DOHH2 (cell line): ENCODE data around the gene FAM25G.

ENCODE experiments used
- H3F3A ChIP-seq: fragments of 200-600 bp; sonication (generic), shearing (Covaris generic); 2 replicates; pipeline ENCODE4 v1.6.0; 2016; ENCODE audit warnings: antibody characterized with exemption, mild to moderate bottlenecking; ENCODE audit not compliant: control insufficient read depth, insufficient read depth
- H3K27ac ChIP-seq: fragments of 200-600 bp; sonication (generic); 2 replicates; pipeline ENCODE4 v1.5.1; 2014; ENCODE audit warnings: low read depth, mild to moderate bottlenecking, low read length, moderate library complexity
- H3K27me3 ChIP-seq: fragments of 200-600 bp; sonication (generic); 2 replicates; pipeline ENCODE4 v1.6.1; 2014; ENCODE audit warnings: mild to moderate bottlenecking, low read length, mixed read lengths; ENCODE audit not compliant: control insufficient read depth
- H3K36me3 ChIP-seq: fragments of 200-600 bp; sonication (generic); 2 replicates; pipeline ENCODE4 v1.6.1; 2014; ENCODE audit warnings: mild to moderate bottlenecking, low read length, moderate library complexity, mixed read lengths; ENCODE audit not compliant: control insufficient read depth
- H3K4me1 ChIP-seq: fragments of 200-600 bp; sonication (generic); 2 replicates; pipeline ENCODE4 v1.6.1; 2014; ENCODE audit warnings: mild to moderate bottlenecking, low read length, mixed read lengths; ENCODE audit not compliant: control insufficient read depth
- H3K4me2 ChIP-seq: fragments of 200-600 bp; sonication (generic); 2 replicates; pipeline ENCODE4 v1.6.0; 2014; ENCODE audit warnings: mild to moderate bottlenecking, low read length, moderate library complexity
- H3K4me3 ChIP-seq: fragments of 200-600 bp; sonication (generic); 2 replicates; pipeline ENCODE4 v1.5.1; 2014; ENCODE audit warnings: mild to moderate bottlenecking, low read length, mixed read lengths
- H3K79me2 ChIP-seq: fragments of 200-600 bp; sonication (generic); 2 replicates; pipeline ENCODE4 v1.6.1; 2014; ENCODE audit warnings: mild to moderate bottlenecking, low read length, mixed read lengths; ENCODE audit not compliant: control insufficient read depth
- H3K9me2 ChIP-seq: fragments of 200-600 bp; sonication (generic); replicated peaks from 2 replicates; pipeline ENCODE4 v1.6.1; 2014; ENCODE audit warnings: mild to moderate bottlenecking, low read length, mixed read lengths; ENCODE audit not compliant: control insufficient read depth
- H3K9me3 ChIP-seq: fragments of 200-600 bp; sonication (generic); 2 replicates; pipeline ENCODE4 v1.6.1; 2014; ENCODE audit warnings: antibody characterized with exemption, low read length, mixed read lengths; ENCODE audit not compliant: control insufficient read depth, insufficient read depth
- H4K20me1 ChIP-seq: fragments of 200-600 bp; sonication (generic); 2 replicates; pipeline ENCODE4 v1.6.0; 2014; ENCODE audit warnings: low read depth, mild to moderate bottlenecking, antibody characterized with exemption, low read length, moderate library complexity; ENCODE audit not compliant: control insufficient read depth, insufficient read depth
- EZH2phosphoT487 ChIP-seq: fragments of 200-600 bp; sonication (generic); IDR thresholded peaks from 2 replicates; pipeline ENCODE4 v1.6.1; 2017; ENCODE audit warnings: borderline replicate concordance, mild to moderate bottlenecking, antibody characterized with exemption, low read length, moderate library complexity, mixed read lengths
- TF ChIP-seq, protein P1 (sequence below): fragments of 200-600 bp; sonication (generic); IDR thresholded peaks from one replicate; pipeline ENCODE4 v1.5.1; 2014; ENCODE audit warnings: antibody characterized with exemption, mild to moderate bottlenecking, low read depth, low read length; ENCODE audit not compliant: poor library complexity, severe bottlenecking

The FAM25G gene

DNA sequence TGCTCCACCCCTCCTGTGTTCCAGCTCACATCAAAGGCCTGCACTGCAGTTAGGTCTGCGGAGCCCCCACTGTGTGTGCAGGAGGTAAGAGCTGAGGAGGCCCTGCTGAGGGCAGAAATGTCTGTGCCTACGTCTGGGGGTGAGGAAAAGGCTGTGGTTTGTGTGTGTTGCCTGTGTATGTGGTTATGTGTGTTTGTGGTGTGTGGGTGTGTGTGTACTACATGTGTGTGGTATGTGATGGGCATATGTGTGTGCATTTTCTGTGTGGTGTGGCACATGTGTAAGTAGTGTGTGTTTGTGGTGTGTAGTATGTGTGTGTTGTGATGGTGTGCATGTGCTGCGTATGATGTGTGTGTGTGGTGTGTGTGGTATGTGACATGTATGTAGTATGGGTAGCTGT is 43.8 kb downstream of the FAM25G start:
- Histone ChIP-seq H3K27me3 (no peaks in the 10 kb centered on the region), H3F3A (no peaks in the 10 kb centered on the region), H3K4me3 (no peak overlapping the region), H3K36me3 (no peaks in the 10 kb centered on the region), H4K20me1 (no peaks in the 10 kb centered on the region), H3K4me2 (no peak overlapping the region), H3K27ac (no peak overlapping the region), H3K4me1 (no peaks in the 10 kb centered on the region), H3K9me3 (no peaks in the 10 kb centered on the region), H3K79me2 (no peaks in the 10 kb centered on the region), H3K9me2 (no peaks in the 10 kb centered on the region)
- TF ChIP-seq EZH2phosphoT487 = no peak
- TF ChIP-seq, protein P1, sequence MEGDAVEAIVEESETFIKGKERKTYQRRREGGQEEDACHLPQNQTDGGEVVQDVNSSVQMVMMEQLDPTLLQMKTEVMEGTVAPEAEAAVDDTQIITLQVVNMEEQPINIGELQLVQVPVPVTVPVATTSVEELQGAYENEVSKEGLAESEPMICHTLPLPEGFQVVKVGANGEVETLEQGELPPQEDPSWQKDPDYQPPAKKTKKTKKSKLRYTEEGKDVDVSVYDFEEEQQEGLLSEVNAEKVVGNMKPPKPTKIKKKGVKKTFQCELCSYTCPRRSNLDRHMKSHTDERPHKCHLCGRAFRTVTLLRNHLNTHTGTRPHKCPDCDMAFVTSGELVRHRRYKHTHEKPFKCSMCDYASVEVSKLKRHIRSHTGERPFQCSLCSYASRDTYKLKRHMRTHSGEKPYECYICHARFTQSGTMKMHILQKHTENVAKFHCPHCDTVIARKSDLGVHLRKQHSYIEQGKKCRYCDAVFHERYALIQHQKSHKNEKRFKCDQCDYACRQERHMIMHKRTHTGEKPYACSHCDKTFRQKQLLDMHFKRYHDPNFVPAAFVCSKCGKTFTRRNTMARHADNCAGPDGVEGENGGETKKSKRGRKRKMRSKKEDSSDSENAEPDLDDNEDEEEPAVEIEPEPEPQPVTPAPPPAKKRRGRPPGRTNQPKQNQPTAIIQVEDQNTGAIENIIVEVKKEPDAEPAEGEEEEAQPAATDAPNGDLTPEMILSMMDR = no peak

DNA sequence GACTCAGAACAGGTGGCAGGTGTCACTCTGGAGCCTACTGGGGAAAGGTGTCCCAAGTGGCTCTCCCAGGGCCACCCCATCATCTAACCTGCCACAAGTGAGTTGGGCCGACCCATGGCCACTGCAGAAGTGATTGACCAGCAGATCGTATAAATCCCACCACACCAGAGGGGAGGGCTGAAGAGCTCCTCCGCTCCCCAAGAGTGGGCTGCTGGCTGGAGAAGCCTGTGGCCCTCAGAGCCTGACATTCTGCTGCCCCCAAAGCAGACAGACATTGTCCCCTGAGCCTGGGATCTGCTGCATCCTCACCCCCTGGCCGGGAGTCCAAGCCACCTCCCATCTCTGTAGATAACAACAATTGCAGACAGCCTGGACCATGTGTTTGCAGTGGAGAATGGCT is 44.3 kb downstream of the FAM25G start:
- no peaks in the 10 kb centered on the region for H3K27me3 ChIP-seq
- H3K27ac ChIP-seq = no peak overlapping the region
- H3K79me2 ChIP-seq = no peaks in the 10 kb centered on the region
- TF ChIP-seq, protein P1 = no peak
- no peak for TF ChIP-seq EZH2phosphoT487
- no peaks in the 10 kb centered on the region for H3K9me2 ChIP-seq
- H4K20me1 ChIP-seq = no peaks in the 10 kb centered on the region
- no peak overlapping the region for H3K4me2 ChIP-seq
- H3K4me1 ChIP-seq = no peaks in the 10 kb centered on the region
- H3K4me3 ChIP-seq = no peak overlapping the region
- H3F3A ChIP-seq = no peaks in the 10 kb centered on the region
- no peaks in the 10 kb centered on the region for H3K9me3 ChIP-seq
- no peaks in the 10 kb centered on the region for H3K36me3 ChIP-seq

DNA sequence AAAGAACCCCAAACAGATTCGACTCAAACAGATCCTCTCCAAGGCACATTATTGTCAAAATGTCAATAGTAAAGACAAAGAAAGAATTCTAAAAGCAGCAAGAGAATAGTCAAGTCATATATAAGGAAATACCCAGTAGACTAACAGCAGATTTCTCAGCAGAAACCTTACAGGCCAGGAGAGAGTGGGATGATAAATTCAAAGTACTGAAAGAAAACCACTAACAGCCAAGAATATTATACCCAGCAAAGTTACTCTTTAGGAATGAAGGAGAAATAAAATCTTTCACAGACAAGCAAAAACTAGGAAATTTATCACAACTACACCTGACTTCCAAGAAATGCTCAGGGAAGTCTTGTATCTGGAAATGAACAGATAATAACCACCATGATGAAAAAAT is 45.8 kb downstream of the FAM25G start:
- H3K27me3 ChIP-seq = no peaks in the 10 kb centered on the region
- H3K4me2 ChIP-seq = no peak overlapping the region
- no peak for TF ChIP-seq EZH2phosphoT487
- TF ChIP-seq, protein P1 = no peak
- no peaks in the 10 kb centered on the region for H3K9me2 ChIP-seq
- H3F3A ChIP-seq = no peaks in the 10 kb centered on the region
- H4K20me1 ChIP-seq = no peaks in the 10 kb centered on the region
- no peaks in the 10 kb centered on the region for H3K9me3 ChIP-seq
- no peaks in the 10 kb centered on the region for H3K79me2 ChIP-seq
- H3K27ac ChIP-seq = no peak overlapping the region
- no peaks in the 10 kb centered on the region for H3K4me1 ChIP-seq
- no peak overlapping the region for H3K4me3 ChIP-seq
- H3K36me3 ChIP-seq = no peaks in the 10 kb centered on the region

DNA sequence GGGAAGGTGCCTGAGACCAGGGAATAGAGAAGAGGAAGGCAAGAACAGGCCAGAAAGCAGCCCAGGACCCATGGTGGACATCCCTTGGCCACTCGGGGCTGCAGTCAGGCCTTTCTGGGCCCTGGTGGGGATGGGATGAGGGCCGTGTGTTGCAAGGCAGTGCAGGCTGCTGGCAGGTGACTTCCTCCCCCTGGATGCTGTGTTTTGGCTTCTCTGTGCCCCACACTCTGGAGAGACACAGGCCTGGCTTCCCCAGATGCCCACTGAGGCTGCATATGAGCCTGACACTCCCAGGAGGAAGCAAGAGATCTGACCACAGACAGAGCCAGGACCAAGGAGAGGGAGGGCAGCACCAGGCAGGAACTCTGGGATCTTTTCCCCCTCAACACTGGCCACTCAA is 47.5 kb downstream of the FAM25G start:
- Histone ChIP-seq H3K9me2 (no peaks in the 10 kb centered on the region), H3F3A (no peaks in the 10 kb centered on the region), H3K27me3 (no peaks in the 10 kb centered on the region), H3K4me3 (no peak overlapping the region), H3K27ac (no peak overlapping the region), H3K4me1 (no peaks in the 10 kb centered on the region), H3K79me2 (no peaks in the 10 kb centered on the region), H3K9me3 (no peaks in the 10 kb centered on the region), H3K4me2 (no peak overlapping the region), H3K36me3 (no peaks in the 10 kb centered on the region), H4K20me1 (no peaks in the 10 kb centered on the region)
- no peak for TF ChIP-seq EZH2phosphoT487
- TF ChIP-seq, protein P1 = no peak
